Spleen (tissue), 11 donors: ENCODE results near the gene ZNF544. TPM values are rescaled to one million over a fixed set of nuclear protein-coding genes. Genes with fewer than 3 reads are reported as not detected.
"Not testable (repeated sequence)": the region's sequence is repeated elsewhere in the genome, so short reads cannot be mapped to it uniquely, and the experiment has no call there.

Experiments used
- DNase-seq: peaks from one replicate; pipeline ENCODE4 v3.0.0-alpha.2; 2020
- H3K27ac ChIP-seq, 8 donors: fragments of 200-600 bp; sonication (generic) in 7 of 8; 1 replicate in 4 of 8; 2 replicates in 4 of 8; pipeline versions ENCODE4 v1.5.0 to v1.8.0; 2016 to 2021; ENCODE audit warnings: inconsistent platforms in 4 of 8, mild to moderate bottlenecking in 4 of 8, moderate library complexity in 1 of 8
- H3K27me3 ChIP-seq, 7 donors: fragments of 200-600 bp; sonication (generic) in 6 of 7; replicated peaks in 1 of 7; 1 replicate in 4 of 7; 2 replicates in 3 of 7; pipeline versions ENCODE4 v1.5.0 to v1.8.0; 2016 to 2021; ENCODE audit warnings: inconsistent platforms in 3 of 7, mild to moderate bottlenecking in 1 of 7
- H3K36me3 ChIP-seq, 6 donors: fragments of 200-600 bp; sonication (generic) in 5 of 6; 1 replicate in 4 of 6; 2 replicates in 2 of 6; pipeline versions ENCODE4 v1.5.0 to v1.8.0; 2016 to 2021; ENCODE audit warnings: inconsistent platforms in 2 of 6
- H3K4me1 ChIP-seq, 6 donors: fragments of 200-600 bp; sonication (generic) in 5 of 6; 1 replicate in 3 of 6; 2 replicates in 3 of 6; pipeline versions ENCODE4 v1.5.0 to v1.8.0; 2016 to 2021; ENCODE audit warnings: inconsistent platforms in 3 of 6
- H3K4me3 ChIP-seq, 8 donors: fragments of 200-600 bp; sonication (generic) in 7 of 8; 1 replicate in 4 of 8; 2 replicates in 4 of 8; pipeline versions ENCODE4 v1.5.0 to v1.8.0; 2016 to 2021; ENCODE audit warnings: inconsistent platforms in 4 of 8, mild to moderate bottlenecking in 4 of 8, moderate library complexity in 2 of 8
- H3K9me3 ChIP-seq, 8 donors: fragments of 200-600 bp; sonication (generic) in 7 of 8; 1 replicate in 4 of 8; 2 replicates in 4 of 8; pipeline versions ENCODE4 v1.5.0 to v1.8.0; 2016 to 2021; ENCODE audit warnings: inconsistent platforms in 4 of 8
- POLR2A ChIP-seq, 3 donors: fragments of 450-650 bp; IDR thresholded peaks; one replicate each; pipeline ENCODE4 v1.5.1; 2017; ENCODE audit warnings: antibody characterized with exemption in 3 of 3, mild to moderate bottlenecking in 1 of 3
- POLR2AphosphoS5 ChIP-seq, 3 donors: sonication (generic); formaldehyde crosslinking; IDR thresholded peaks; one replicate each; pipeline ENCODE4 v1.5.1; 2017; ENCODE audit warnings: antibody characterized with exemption in 3 of 3
- WGBS, 5 donors: extraction: QIAGEN DNeasy Blood & Tissue Kit in 3 of 5; methylation state at CpG; one replicate each; pipeline versions ENCODE4 v1.1.5 to v1.1.7; 2013 to 2018; 5-methylcytosine and 5-hydroxymethylcytosine counted together
- intact Hi-C: fragments of 100-400 bp; cut with DNase I; formaldehyde crosslinking; loops from one replicate; pipeline ENCODE4 v1.15.0; 2023; ENCODE audit warnings: low total_unique reads
- polyA plus RNA-seq, 3 donors: library from polyadenylated mRNA; stranded (reverse); fragments of 200-250 nt; gene quantifications; one replicate each; pipeline ENCODE4 v1.2.1, GENCODE V29; 2013
- total RNA-seq, 7 donors: library from RNA; depleted of rRNA in 3 of 7; stranded (reverse); fragments of >200 nt in 3 of 7; fragmentation: NEBNext Ultra II Directional in 4 of 7; extraction: Animal tissue kit (Norgen Biotek cat#: 25700) in 4 of 7; gene quantifications; one replicate each; pipeline versions ENCODE4 v1.1.0 to v1.2.1, GENCODE V29; 2016 to 2021
- TF ChIP-seq, protein P1 (sequence below), 11 experiments: fragments of 200-600 bp in 7 of 11; fragments of 450-650 bp in 4 of 11; sonication (generic) in 4 of 11; IDR thresholded peaks in 8 of 11; conservative IDR thresholded peaks in 3 of 11; 1 replicate in 7 of 11; 2 replicates in 4 of 11; pipeline versions ENCODE4 v1.4.0 to v1.8.0; 2016 to 2021; ENCODE audit warnings: antibody characterized with exemption in 11 of 11, inconsistent platforms in 4 of 11, mild to moderate bottlenecking in 1 of 11
- donor health status: healthy with polysubstance abuse.
- donor health status: DM: no; HTN: no; CAD: no; lungs with moderate emphysema.
- donor health status: DM: no; HTN: no; CAD: no.
- donor health status: Bipolar disorder and iron deficiency.
- donor health status: healthy.
- donor health status: DM: no; HTN: no; CAD: no.
- donor health status: DM: yes; HTN: yes; CAD: no.

ZNF544 gene
- total and polyA plus RNA-seq, 10 donors: 12.5 to 58.5 (median 32.3) TPM

DNA sequence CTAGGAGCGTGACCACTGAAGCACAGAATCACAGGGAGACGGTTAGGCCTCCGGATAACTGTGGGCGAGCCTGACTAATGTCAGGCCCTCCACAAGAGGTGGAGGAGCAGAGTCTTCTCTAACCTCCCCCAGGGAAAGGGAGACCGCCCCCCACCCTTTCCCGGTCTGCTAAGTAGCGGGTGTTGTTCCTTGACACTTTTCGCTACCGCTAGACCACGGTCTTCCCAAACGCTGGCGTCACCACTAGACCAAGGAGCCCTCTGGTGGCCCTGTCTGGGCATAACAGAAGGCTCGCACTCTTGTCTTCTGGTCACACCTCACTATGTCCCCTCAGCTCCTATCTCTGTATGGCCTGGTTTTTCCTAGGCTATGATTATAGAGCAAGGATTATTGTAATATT lies 82.0 kb downstream of the ZNF544 start:
- intact Hi-C loops, H3K9me3 ChIP-seq, H3K27me3 ChIP-seq, DNase-seq, H3K4me3 ChIP-seq, H3K27ac ChIP-seq: not testable (repeated sequence)
- H3K4me1 ChIP-seq: peaks cover 11 to 44% (median 19%) of the 10 kb centered on the region in 6 donors
- 78 to 87% (median 82%) methylated on average over 13 of the region's 13 CpGs for WGBS, 5 donors
- TF ChIP-seq, protein P1, sequence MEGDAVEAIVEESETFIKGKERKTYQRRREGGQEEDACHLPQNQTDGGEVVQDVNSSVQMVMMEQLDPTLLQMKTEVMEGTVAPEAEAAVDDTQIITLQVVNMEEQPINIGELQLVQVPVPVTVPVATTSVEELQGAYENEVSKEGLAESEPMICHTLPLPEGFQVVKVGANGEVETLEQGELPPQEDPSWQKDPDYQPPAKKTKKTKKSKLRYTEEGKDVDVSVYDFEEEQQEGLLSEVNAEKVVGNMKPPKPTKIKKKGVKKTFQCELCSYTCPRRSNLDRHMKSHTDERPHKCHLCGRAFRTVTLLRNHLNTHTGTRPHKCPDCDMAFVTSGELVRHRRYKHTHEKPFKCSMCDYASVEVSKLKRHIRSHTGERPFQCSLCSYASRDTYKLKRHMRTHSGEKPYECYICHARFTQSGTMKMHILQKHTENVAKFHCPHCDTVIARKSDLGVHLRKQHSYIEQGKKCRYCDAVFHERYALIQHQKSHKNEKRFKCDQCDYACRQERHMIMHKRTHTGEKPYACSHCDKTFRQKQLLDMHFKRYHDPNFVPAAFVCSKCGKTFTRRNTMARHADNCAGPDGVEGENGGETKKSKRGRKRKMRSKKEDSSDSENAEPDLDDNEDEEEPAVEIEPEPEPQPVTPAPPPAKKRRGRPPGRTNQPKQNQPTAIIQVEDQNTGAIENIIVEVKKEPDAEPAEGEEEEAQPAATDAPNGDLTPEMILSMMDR (IDR thresholded peaks at IDR 0.05 in 8 of 11, conservative IDR thresholded peaks at IDR 0.05 in 3 of 11): peak in 9 of 11 experiments; percentile 8 to 59 (median 42)
- H3K36me3 ChIP-seq: peaks cover 0 to 97% (median 67%) of the 10 kb centered on the region in 6 donors

DNA sequence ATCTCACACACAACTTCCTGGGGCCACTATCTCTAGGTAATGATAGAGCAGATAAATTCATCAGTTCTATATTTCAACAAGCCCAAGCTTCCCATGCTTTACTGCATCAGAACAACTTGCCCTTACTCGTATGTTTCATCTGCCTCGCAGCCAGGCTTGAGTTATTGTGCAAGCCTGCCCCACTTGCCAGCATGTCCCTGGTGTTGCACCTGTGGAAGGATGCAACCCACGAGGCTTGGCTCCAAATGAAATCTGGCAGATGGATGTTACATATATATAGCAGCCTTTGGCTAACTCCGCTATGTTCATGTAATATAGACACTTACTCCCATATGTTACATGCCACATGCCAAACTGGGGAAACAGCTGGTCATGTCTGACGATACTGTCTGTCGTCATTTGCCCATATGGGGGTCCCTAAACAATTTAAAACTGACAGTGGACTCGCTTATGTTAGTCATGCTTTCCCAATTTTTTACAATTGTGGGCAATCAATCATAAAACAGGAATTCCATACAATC lies 82.7 kb downstream of the ZNF544 start:
- H3K4me3 ChIP-seq: no peak overlapping the region
- intact Hi-C loops: no loop called here
- H3K9me3 ChIP-seq: peaks cover 0 to 5% (median 0%) of the 10 kb centered on the region in 8 donors
- H3K27ac ChIP-seq: no peak overlapping the region
- peaks cover 6 to 37% (median 12%) of the 10 kb centered on the region in 6 donors for H3K4me1 ChIP-seq
- TF ChIP-seq, protein P1 (IDR thresholded peaks at IDR 0.05 in 8 of 11, conservative IDR thresholded peaks at IDR 0.05 in 3 of 11): no peak
- TF ChIP-seq POLR2A (IDR thresholded peaks at IDR 0.05) (no peak), POLR2AphosphoS5 (IDR thresholded peaks at IDR 0.05) (no peak)
- no peak for DNase-seq
- H3K27me3 ChIP-seq: no peaks in the 10 kb centered on the region
- peaks cover 0 to 100% (median 73%) of the 10 kb centered on the region in 6 donors for H3K36me3 ChIP-seq
- 91 to 96% (median 94%) methylated on average over 7 of the region's 7 CpGs for WGBS, 5 donors

Other genes with a start within 250 kb of the ZNF544 start
- 10 to 100 TPM; 12.4 to 25.3 (median 17.3) TPM for gene ZNF606, start 226.1 kb upstream of the ZNF544 start, total RNA-seq
- gene ZNF606, start 226.1 kb upstream of the ZNF544 start, polyA plus RNA-seq: 10 to 100 TPM in 1 of 3 donors, 1 to 10 TPM in 2; 5.6 to 12.4 (median 9.3) TPM
- not detected for gene ZSCAN1, start 194.9 kb upstream of the ZNF544 start, total RNA-seq
- under 1 TPM in 2 of 3 donors, not detected in 1; 0.08 to 0.24 TPM for gene ZSCAN1, start 194.9 kb upstream of the ZNF544 start, polyA plus RNA-seq
- gene ZNF135, start 169.6 kb upstream of the ZNF544 start, total RNA-seq: 1 to 10 TPM; 3.6 to 9.4 (median 8.1) TPM
- 1 to 10 TPM; 4.8 to 6.5 (median 5.1) TPM for gene ZNF135, start 169.6 kb upstream of the ZNF544 start, polyA plus RNA-seq
- 10 to 100 TPM; 46.1 to 71.7 (median 62.5) TPM for gene ZSCAN18, start 130.7 kb upstream of the ZNF544 start, total RNA-seq
- 10 to 100 TPM; 39.8 to 46.5 (median 42.2) TPM for gene ZSCAN18, start 130.7 kb upstream of the ZNF544 start, polyA plus RNA-seq
- gene ZNF329, start 78.1 kb upstream of the ZNF544 start, total RNA-seq: 10 to 100 TPM in 4 of 7 donors, 1 to 10 TPM in 3; 8.6 to 13.4 (median 10.4) TPM
- 1 to 10 TPM; 3.8 to 6.1 (median 3.8) TPM for gene ZNF329, start 78.1 kb upstream of the ZNF544 start, polyA plus RNA-seq
- 10 to 100 TPM; 32.5 to 53.4 (median 36.9) TPM for gene ZNF274, start 45.9 kb upstream of the ZNF544 start, total RNA-seq
- 10 to 100 TPM; 17.5 to 19.5 (median 18.4) TPM for gene ZNF274, start 45.9 kb upstream of the ZNF544 start, polyA plus RNA-seq
- 10 to 100 TPM in 2 of 7 donors, 1 to 10 TPM in 5; 6.6 to 10.7 (median 8.5) TPM for gene ZNF8, start 50.0 kb downstream of the ZNF544 start, total RNA-seq
- 1 to 10 TPM in 1 of 3 donors, under 1 TPM in 2; 0.91 to 1.8 (median 0.91) TPM for gene ZNF8, start 50.0 kb downstream of the ZNF544 start, polyA plus RNA-seq
- gene ERVK3-1, start 76.5 kb downstream of the ZNF544 start, total RNA-seq: 10 to 100 TPM; 35.0 to 62.5 (median 44.7) TPM
- 10 to 100 TPM; 34.0 to 48.8 (median 39.1) TPM for gene ERVK3-1, start 76.5 kb downstream of the ZNF544 start, polyA plus RNA-seq
- gene ZSCAN22, start 98.1 kb downstream of the ZNF544 start, total RNA-seq: 1 to 10 TPM; 2.7 to 3.9 (median 3.0) TPM
- gene ZSCAN22, start 98.1 kb downstream of the ZNF544 start, polyA plus RNA-seq: under 1 TPM; 0.48 to 0.86 (median 0.55) TPM
- gene A1BG, start 124.6 kb downstream of the ZNF544 start, total RNA-seq: 10 to 100 TPM; 10.8 to 49.9 (median 14.2) TPM
- 10 to 100 TPM; 39.4 to 76.5 (median 73.8) TPM for gene A1BG, start 124.6 kb downstream of the ZNF544 start, polyA plus RNA-seq
- gene ZNF497, start 133.8 kb downstream of the ZNF544 start, total RNA-seq: 1 to 10 TPM in 5 of 7 donors, under 1 TPM in 2; 0.44 to 3.0 (median 1.3) TPM
- under 1 TPM; 0.59 to 0.74 (median 0.61) TPM for gene ZNF497, start 133.8 kb downstream of the ZNF544 start, polyA plus RNA-seq
- gene ZNF837, start 152.1 kb downstream of the ZNF544 start, total RNA-seq: 1 to 10 TPM; 2.2 to 6.1 (median 3.2) TPM
- gene ZNF837, start 152.1 kb downstream of the ZNF544 start, polyA plus RNA-seq: 1 to 10 TPM; 3.2 to 4.4 (median 3.2) TPM
- gene RPS5, start 158.4 kb downstream of the ZNF544 start, total RNA-seq: 1,000 to 10,000 TPM in 4 of 7 donors, 100 to 1,000 TPM in 3; 712 to 1,400 (median 1,083) TPM
- 1,000 to 10,000 TPM; 1,850 to 2,466 (median 2,373) TPM for gene RPS5, start 158.4 kb downstream of the ZNF544 start, polyA plus RNA-seq
- gene RNF225, start 166.7 kb downstream of the ZNF544 start, total RNA-seq: not detected
- not detected for gene RNF225, start 166.7 kb downstream of the ZNF544 start, polyA plus RNA-seq
- gene ZNF584, start 179.7 kb downstream of the ZNF544 start, total RNA-seq: 10 to 100 TPM in 3 of 7 donors, 1 to 10 TPM in 4; 6.7 to 11.2 (median 9.4) TPM
- gene ZNF584, start 179.7 kb downstream of the ZNF544 start, polyA plus RNA-seq: 1 to 10 TPM; 2.3 to 3.4 (median 2.5) TPM
- 10 to 100 TPM in 2 of 7 donors, 1 to 10 TPM in 5; 4.2 to 10.9 (median 6.6) TPM for gene ZNF132, start 211.2 kb downstream of the ZNF544 start, total RNA-seq
- 1 to 10 TPM in 2 of 3 donors, under 1 TPM in 1; 0.96 to 1.1 (median 1.0) TPM for gene ZNF132, start 211.2 kb downstream of the ZNF544 start, polyA plus RNA-seq
- 10 to 100 TPM in 2 of 7 donors, 1 to 10 TPM in 5; 7.3 to 12.5 (median 8.3) TPM for gene ZNF324B, start 222.7 kb downstream of the ZNF544 start, total RNA-seq
- 1 to 10 TPM in 2 of 3 donors, under 1 TPM in 1; 0.98 to 3.3 (median 1.5) TPM for gene ZNF324B, start 222.7 kb downstream of the ZNF544 start, polyA plus RNA-seq
- 10 to 100 TPM; 11.0 to 19.8 (median 14.2) TPM for gene ZNF324, start 238.2 kb downstream of the ZNF544 start, total RNA-seq
- gene ZNF324, start 238.2 kb downstream of the ZNF544 start, polyA plus RNA-seq: 1 to 10 TPM; 1.5 to 4.6 (median 2.1) TPM
- gene ZNF446, start 247.4 kb downstream of the ZNF544 start, total RNA-seq: 10 to 100 TPM in 6 of 7 donors, 1 to 10 TPM in 1; 9.8 to 18.8 (median 11.3) TPM
- 10 to 100 TPM in 2 of 3 donors, 1 to 10 TPM in 1; 7.1 to 13.2 (median 12.6) TPM for gene ZNF446, start 247.4 kb downstream of the ZNF544 start, polyA plus RNA-seq